NB4 (cell line): ENCODE measurements around the gene EFCAB9.

Experiments used
- DNase-seq: peaks from one replicate; pipeline ENCODE4 v3.0.0; 2010; ENCODE audit warnings: low read depth
- H3K4me3 ChIP-seq: one replicate; pipeline ENCODE4 v1.5.1; 2011; ENCODE audit warnings: mild to moderate bottlenecking, low read depth, low read length, moderate library complexity
- MYC ChIP-seq: IDR thresholded peaks from 2 replicates; pipeline ENCODE4 v1.6.1; 2011; ENCODE audit warnings: low read depth, low read length
- POLR2A ChIP-seq: IDR thresholded peaks from 2 replicates; pipeline ENCODE4 v1.6.1; 2011; ENCODE audit warnings: mild to moderate bottlenecking; ENCODE audit not compliant: insufficient read length; ENCODE audit errors: extremely low read depth
- TF ChIP-seq, protein P1 (sequence below): IDR thresholded peaks from one replicate; pipeline ENCODE4 v1.5.1; 2012; ENCODE audit warnings: low read depth, low read length
- TF ChIP-seq, protein P2 (sequence below): IDR thresholded peaks from 2 replicates; pipeline ENCODE4 v1.6.1; 2011; ENCODE audit warnings: low read depth, low read length

Gene EFCAB9

DNA sequence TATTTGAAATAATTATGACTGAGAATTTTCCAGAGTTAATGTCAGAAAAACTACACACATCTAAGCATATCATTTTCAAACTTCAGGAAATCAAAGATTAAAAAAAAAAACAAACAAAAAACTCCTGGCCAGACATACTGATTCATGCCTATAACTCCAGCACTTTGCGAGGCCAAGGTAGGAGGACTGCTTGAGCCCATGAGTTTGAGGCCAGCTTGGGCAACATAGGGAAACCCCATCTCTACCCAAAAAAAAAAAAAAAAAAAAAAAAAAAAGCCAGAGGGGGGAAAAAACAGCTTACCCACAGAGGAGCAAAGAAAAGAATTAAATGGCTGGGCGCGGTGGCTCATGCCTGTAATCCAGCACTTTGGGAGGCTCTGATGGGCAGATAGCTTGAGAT, 22.4 kb downstream of the EFCAB9 start:
- H3K4me3 ChIP-seq = no peak overlapping the region
- TF ChIP-seq, protein P1, sequence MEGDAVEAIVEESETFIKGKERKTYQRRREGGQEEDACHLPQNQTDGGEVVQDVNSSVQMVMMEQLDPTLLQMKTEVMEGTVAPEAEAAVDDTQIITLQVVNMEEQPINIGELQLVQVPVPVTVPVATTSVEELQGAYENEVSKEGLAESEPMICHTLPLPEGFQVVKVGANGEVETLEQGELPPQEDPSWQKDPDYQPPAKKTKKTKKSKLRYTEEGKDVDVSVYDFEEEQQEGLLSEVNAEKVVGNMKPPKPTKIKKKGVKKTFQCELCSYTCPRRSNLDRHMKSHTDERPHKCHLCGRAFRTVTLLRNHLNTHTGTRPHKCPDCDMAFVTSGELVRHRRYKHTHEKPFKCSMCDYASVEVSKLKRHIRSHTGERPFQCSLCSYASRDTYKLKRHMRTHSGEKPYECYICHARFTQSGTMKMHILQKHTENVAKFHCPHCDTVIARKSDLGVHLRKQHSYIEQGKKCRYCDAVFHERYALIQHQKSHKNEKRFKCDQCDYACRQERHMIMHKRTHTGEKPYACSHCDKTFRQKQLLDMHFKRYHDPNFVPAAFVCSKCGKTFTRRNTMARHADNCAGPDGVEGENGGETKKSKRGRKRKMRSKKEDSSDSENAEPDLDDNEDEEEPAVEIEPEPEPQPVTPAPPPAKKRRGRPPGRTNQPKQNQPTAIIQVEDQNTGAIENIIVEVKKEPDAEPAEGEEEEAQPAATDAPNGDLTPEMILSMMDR = no peak
- TF ChIP-seq, protein P2, sequence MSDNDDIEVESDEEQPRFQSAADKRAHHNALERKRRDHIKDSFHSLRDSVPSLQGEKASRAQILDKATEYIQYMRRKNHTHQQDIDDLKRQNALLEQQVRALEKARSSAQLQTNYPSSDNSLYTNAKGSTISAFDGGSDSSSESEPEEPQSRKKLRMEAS = no peak
- no peak for TF ChIP-seq POLR2A
- TF ChIP-seq MYC = no peak
- DNase-seq = no peak

DNA sequence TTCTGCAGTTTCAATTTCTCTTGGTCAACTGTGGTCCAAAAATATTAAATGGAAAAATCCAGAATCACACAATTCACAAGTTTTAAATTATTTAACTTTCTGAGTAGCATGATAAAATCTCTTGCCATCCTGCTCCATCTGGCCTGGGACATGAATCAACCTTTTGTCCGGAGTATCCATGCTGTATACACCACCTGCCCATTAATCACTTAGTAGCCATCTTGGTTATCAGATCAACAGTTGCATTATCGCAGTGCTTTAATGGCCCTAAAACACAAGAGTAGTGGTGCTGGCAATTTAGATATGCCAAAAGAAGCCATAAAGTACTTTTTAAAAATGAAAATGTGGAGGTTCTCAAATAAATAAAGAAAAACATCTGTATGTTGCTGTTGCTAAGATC, 25.3 kb downstream of the EFCAB9 start:
- no peak overlapping the region for H3K4me3 ChIP-seq
- DNase-seq = no peak
- TF ChIP-seq MYC (no peak), POLR2A (no peak)
- TF ChIP-seq, protein P1 = no peak
- TF ChIP-seq, protein P2 = no peak

DNA sequence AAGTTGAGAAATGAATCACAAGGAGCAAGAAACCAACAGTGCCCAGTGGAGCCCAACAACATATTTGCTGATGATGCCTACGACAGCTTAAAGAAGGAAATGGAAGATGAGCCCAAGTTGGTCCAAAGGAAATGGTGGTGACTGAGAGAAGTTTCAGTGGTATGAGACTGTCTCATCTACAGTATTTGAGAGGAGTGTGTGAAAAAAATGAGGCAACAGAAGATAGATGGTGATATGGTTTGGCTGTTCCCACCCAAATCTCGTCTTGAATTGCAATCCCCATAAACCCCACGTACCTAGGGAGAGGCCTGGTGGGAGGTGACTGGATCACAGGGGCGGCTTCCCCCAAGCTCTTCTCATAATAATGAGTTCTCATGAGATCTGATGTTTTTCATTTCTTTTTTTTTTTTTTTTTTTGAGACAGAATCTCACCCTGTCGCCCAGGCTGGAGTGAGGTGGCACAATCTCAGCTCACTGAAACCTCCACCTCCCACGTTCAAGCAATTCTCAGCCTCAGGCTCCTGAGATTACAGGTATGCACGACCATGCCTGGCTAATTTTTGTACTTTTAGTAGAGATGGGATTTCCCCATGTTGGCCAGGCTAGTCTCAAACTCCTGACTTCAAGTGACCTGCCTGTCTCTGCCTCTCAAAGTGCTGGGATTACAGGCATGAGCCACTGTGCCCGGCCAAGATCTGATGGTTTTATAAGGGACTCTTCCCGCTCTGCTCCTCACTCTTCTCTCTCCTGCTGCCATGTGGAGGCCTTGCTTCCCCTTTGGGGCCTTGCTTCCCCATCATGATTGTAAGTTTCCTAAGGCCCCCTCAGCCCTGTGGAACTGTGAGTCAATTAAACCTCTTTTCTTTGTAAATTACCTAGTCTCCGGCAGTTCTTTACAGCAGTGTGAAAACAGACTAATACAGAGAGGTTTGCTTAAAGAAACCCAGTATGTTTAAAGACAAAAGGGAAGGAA, 30.2 kb downstream of the EFCAB9 start:
- H3K4me3 ChIP-seq = no peak overlapping the region
- TF ChIP-seq MYC = no peak
- TF ChIP-seq, protein P1 = no peak
- TF ChIP-seq, protein P2 = no peak
- TF ChIP-seq POLR2A = no peak
- DNase-seq = peak; percentile 6

DNA sequence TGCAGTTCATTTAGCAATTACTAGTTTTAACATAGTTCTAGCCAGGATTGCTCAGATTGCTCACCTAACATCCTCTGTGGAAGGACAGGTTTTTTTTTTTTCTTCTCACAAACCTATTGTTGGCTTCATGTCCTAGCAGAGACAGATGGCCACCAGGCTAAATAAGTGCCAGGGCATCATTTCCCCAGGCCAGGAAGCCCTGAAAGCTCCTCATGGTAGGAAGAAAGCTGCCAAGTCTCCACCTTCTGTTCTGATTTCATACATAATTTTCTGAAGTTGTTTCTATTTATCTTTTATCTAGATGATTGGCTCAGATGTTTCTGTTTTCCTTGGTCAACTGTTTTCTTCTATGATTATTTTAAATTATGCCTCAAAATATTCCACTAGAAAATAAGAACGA, 31.0 kb downstream of the EFCAB9 start:
- H3K4me3 ChIP-seq = no peak overlapping the region

DNA sequence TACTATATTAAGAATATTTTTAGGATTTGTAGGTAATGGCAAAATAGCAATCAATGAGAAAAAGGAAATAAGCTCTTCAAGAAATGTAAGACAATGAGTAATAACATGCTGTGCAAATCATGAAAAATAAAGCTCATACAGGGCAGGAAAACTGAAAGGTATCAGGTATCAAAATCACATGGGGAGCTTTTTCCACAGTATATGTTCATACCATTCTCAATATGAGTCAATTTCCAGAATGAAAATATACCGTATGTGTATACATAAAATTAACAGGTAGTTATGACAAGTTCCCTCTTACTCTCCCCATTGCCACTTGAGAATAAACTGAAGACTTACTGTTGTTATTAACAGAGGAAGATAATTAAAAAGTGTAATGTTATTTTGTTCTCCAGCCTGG, 35.9 kb downstream of the EFCAB9 start:
- H3K4me3 ChIP-seq = no peak overlapping the region
- TF ChIP-seq POLR2A = no peak
- TF ChIP-seq, protein P1 = no peak
- TF ChIP-seq MYC = no peak
- TF ChIP-seq, protein P2 = no peak
- no peak for DNase-seq

More for the DNA sequence above, 31.0 kb downstream of the EFCAB9 start:
- no peak for TF ChIP-seq POLR2A
- TF ChIP-seq, protein P1 = no peak
- TF ChIP-seq MYC = no peak
- TF ChIP-seq, protein P2 = no peak
- no peak for DNase-seq
